ENCODE measurements around the gene C14orf119. TPM values are rescaled to one million over a fixed set of nuclear protein-coding genes. Genes with fewer than 3 reads are reported as not detected.
A peak's percentile ranks its signal among the peaks of the same experiment; 100 is the strongest.

C14orf119 gene
- 10 to 100 TPM; 79.9 to 87.9 (median 84.4) TPM for polyA plus RNA-seq (ENCODE audit: insufficient read length in 4 of 4)

GRCh38 chr14:23095196-23096108, at the start of gene C14orf119:
TSS of gene C14orf119 (plus strand) at chr14:23095505. CDS start at chr14:23097659, 2,154 bp downstream.
- DNase-seq (ENCODE audit: low read depth in 4 of 4, low spot score in 3 of 4) = peak; percentile 99 to 100 (median 100)

GRCh38 chr14:23047034-23047634, 48.2 kb upstream of the C14orf119 start:
- DNase-seq (ENCODE audit: low read depth in 4 of 4, low spot score in 3 of 4) = no peak

- DNase-seq (ENCODE audit: low read depth in 4 of 4, low spot score in 3 of 4) = no peak
These were observed 47.3 kb upstream of the C14orf119 start for GRCh38 chr14:23047751-23048693.

- DNase-seq (ENCODE audit: low read depth in 4 of 4, low spot score in 3 of 4) = no peak
These were observed 46.3 kb upstream of the C14orf119 start for GRCh38 chr14:23049011-23049410.

- DNase-seq (ENCODE audit: low read depth in 4 of 4, low spot score in 3 of 4) = no peak
These were observed 43.9 kb upstream of the C14orf119 start for GRCh38 chr14:23051141-23052057.

- DNase-seq (ENCODE audit: low read depth in 4 of 4, low spot score in 3 of 4) = no peak
These were observed 43.1 kb upstream of the C14orf119 start for GRCh38 chr14:23052182-23052623.

- DNase-seq (ENCODE audit: low read depth in 4 of 4, low spot score in 3 of 4) = no peak
These were observed 42.6 kb upstream of the C14orf119 start for GRCh38 chr14:23052671-23053070.

- no peak for DNase-seq (ENCODE audit: low read depth in 4 of 4, low spot score in 3 of 4)
These were observed 41.9 kb upstream of the C14orf119 start for GRCh38 chr14:23053426-23053825.

GRCh38 chr14:23054000-23054811, 41.1 kb upstream of the C14orf119 start:
- no peak for DNase-seq (ENCODE audit: low read depth in 4 of 4, low spot score in 3 of 4)

GRCh38 chr14:23055147-23055550, 40.2 kb upstream of the C14orf119 start:
- DNase-seq (ENCODE audit: low read depth in 4 of 4, low spot score in 3 of 4) = no peak

- no peak for DNase-seq (ENCODE audit: low read depth in 4 of 4, low spot score in 3 of 4)
These were observed 39.6 kb upstream of the C14orf119 start for GRCh38 chr14:23055621-23056144.

GRCh38 chr14:23056145-23056955, 39.0 kb upstream of the C14orf119 start:
- DNase-seq (ENCODE audit: low read depth in 4 of 4, low spot score in 3 of 4) = no peak

- peak in 3 of 4 donors; percentile 64 to 73 (median 69) for DNase-seq (ENCODE audit: low read depth in 4 of 4, low spot score in 3 of 4)
These were observed 38.1 kb upstream of the C14orf119 start, which contains the start of gene CDH24 for GRCh38 chr14:23056956-23057756. TSS of gene CDH24 (minus strand) at chr14:23057520. CDS start at chr14:23055733, 1,787 bp downstream.

- peak; percentile 80 to 88 (median 86) for DNase-seq (ENCODE audit: low read depth in 4 of 4, low spot score in 3 of 4)
These were observed 37.3 kb upstream of the C14orf119 start for GRCh38 chr14:23057757-23058653.

- DNase-seq (ENCODE audit: low read depth in 4 of 4, low spot score in 3 of 4) = no peak
These were observed 36.4 kb upstream of the C14orf119 start for GRCh38 chr14:23058654-23059504.

Measured in right renal pelvis (tissue), 4 donors.